ENCODE measurements around the gene NUP50.

Gene NUP50

GRCh38 chr22:45235101-45235777, 71.5 kb downstream of the NUP50 start:
- Histone ChIP-seq H3K27me3 (ENCODE audit: insufficient read depth, low read length, poor library complexity) (no peaks in the 10 kb centered on the region), H3K4ac (ENCODE audit: low read depth, low read length) (no peak overlapping the region), H3K4me3 (ENCODE audit: low read length) (no peak overlapping the region), H2AK5ac (ENCODE audit: low read length) (no peak overlapping the region), H2BK120ac (ENCODE audit: low read depth, low read length) (no peak overlapping the region), H3K4me1 (ENCODE audit: control insufficient read depth, low read depth, low read length) (peaks cover 5% of the 10 kb centered on the region), H2BK5ac (ENCODE audit: low read length) (no peak overlapping the region), H3K9ac (ENCODE audit: low read length) (no peak overlapping the region), H3K56ac (ENCODE audit: low read length) (no peak overlapping the region), H3K23ac (ENCODE audit: low read length) (no peak overlapping the region), H3K27ac (ENCODE audit: low read depth, low read length) (no peak overlapping the region), H3K36me3 (ENCODE audit: control insufficient read depth, insufficient read depth, low read length) (peaks cover 2% of the 10 kb centered on the region), H3K18ac (ENCODE audit: low read length) (no peak overlapping the region), H3K79me1 (ENCODE audit: low read length) (peaks cover 8% of the 10 kb centered on the region), H4K5ac (ENCODE audit: low read length) (no peak overlapping the region), H4K8ac (ENCODE audit: low read depth, low read length) (no peak overlapping the region), H3K79me2 (ENCODE audit: control insufficient read depth, insufficient read depth, low read length) (no peaks in the 10 kb centered on the region), H3K4me2 (ENCODE audit: low read length) (no peak overlapping the region), H2BK15ac (replicated peaks; ENCODE audit: low read depth) (no peak overlapping the region)
- DNase-seq, result no peak
- WGBS (ENCODE audit: extremely low coverage, insufficient coverage, low lambda C conversion rate), result no CpG with 5 or more reads among the region's 23 CpGs

DNA sequence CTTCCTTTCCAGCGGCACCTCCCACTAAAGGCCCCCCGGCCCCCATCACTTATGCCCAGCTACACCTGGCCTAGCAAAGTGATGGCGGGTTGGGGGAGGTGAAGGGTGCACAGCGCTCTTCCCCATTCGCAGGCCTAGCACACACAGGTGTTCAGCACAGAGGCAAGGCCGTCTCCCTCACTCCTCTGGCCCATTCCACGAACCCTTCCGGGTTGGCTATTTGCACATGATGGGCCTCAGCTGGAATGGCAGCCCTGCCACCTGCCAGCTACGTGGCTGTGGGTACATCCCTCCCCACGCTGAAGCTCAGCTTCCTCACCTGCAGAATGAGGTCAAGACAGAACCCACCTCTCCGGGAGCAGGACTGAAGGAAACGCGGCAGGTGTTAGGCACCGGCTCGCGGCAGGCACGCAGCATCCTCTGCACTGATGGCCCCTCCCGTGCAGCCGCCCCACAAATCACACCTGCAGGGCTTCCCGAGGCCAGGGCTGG, 72.2 kb downstream of the NUP50 start:
- Histone ChIP-seq H3K9ac (ENCODE audit: low read length) (no peak overlapping the region), H3K4ac (ENCODE audit: low read depth, low read length) (no peak overlapping the region), H3K18ac (ENCODE audit: low read length) (no peak overlapping the region), H3K36me3 (ENCODE audit: control insufficient read depth, insufficient read depth, low read length) (peaks cover 2% of the 10 kb centered on the region), H3K4me3 (ENCODE audit: low read length) (no peak overlapping the region), H3K27me3 (ENCODE audit: insufficient read depth, low read length, poor library complexity) (no peaks in the 10 kb centered on the region), H3K23ac (ENCODE audit: low read length) (no peak overlapping the region), H4K8ac (ENCODE audit: low read depth, low read length) (no peak overlapping the region), H3K27ac (ENCODE audit: low read depth, low read length) (no peak overlapping the region), H2BK5ac (ENCODE audit: low read length) (no peak overlapping the region), H2AK5ac (ENCODE audit: low read length) (no peak overlapping the region), H3K4me1 (ENCODE audit: control insufficient read depth, low read depth, low read length) (peaks cover 5% of the 10 kb centered on the region), H2BK120ac (ENCODE audit: low read depth, low read length) (no peak overlapping the region), H3K79me1 (ENCODE audit: low read length) (peaks cover 8% of the 10 kb centered on the region), H3K4me2 (ENCODE audit: low read length) (no peak overlapping the region), H3K79me2 (ENCODE audit: control insufficient read depth, insufficient read depth, low read length) (no peaks in the 10 kb centered on the region), H3K56ac (ENCODE audit: low read length) (no peak overlapping the region), H4K5ac (ENCODE audit: low read length) (no peak overlapping the region), H2BK15ac (replicated peaks; ENCODE audit: low read depth) (no peak overlapping the region)
- DNase-seq, result no peak
- no CpG with 5 or more reads among the region's 20 CpGs for WGBS (ENCODE audit: extremely low coverage, insufficient coverage, low lambda C conversion rate)

- H3K4me3 ChIP-seq (ENCODE audit: low read length), result no peak overlapping the region
- H3K9ac ChIP-seq (ENCODE audit: low read length), result no peak overlapping the region
- H4K8ac ChIP-seq (ENCODE audit: low read depth, low read length), result no peak overlapping the region
- no peak overlapping the region for H3K56ac ChIP-seq (ENCODE audit: low read length)
- no peak overlapping the region for H3K23ac ChIP-seq (ENCODE audit: low read length)
- H3K27me3 ChIP-seq (ENCODE audit: insufficient read depth, low read length, poor library complexity), result no peaks in the 10 kb centered on the region
- H3K79me2 ChIP-seq (ENCODE audit: control insufficient read depth, insufficient read depth, low read length), result no peaks in the 10 kb centered on the region
- WGBS (ENCODE audit: extremely low coverage, insufficient coverage, low lambda C conversion rate), result no CpG with 5 or more reads among the region's 15 CpGs
- H3K27ac ChIP-seq (ENCODE audit: low read depth, low read length), result no peak overlapping the region
- no peak overlapping the region for H2BK5ac ChIP-seq (ENCODE audit: low read length)
- H3K36me3 ChIP-seq (ENCODE audit: control insufficient read depth, insufficient read depth, low read length), result peaks cover 2% of the 10 kb centered on the region
- H2BK120ac ChIP-seq (ENCODE audit: low read depth, low read length), result no peak overlapping the region
- H2BK15ac ChIP-seq (replicated peaks; ENCODE audit: low read depth), result no peak overlapping the region
- no peak for DNase-seq
- H3K4me1 ChIP-seq (ENCODE audit: control insufficient read depth, low read depth, low read length), result peaks cover 5% of the 10 kb centered on the region
- no peak overlapping the region for H3K18ac ChIP-seq (ENCODE audit: low read length)
- H3K79me1 ChIP-seq (ENCODE audit: low read length), result peaks cover 8% of the 10 kb centered on the region
- H2AK5ac ChIP-seq (ENCODE audit: low read length), result no peak overlapping the region
- no peak overlapping the region for H3K4ac ChIP-seq (ENCODE audit: low read depth, low read length)
- H4K5ac ChIP-seq (ENCODE audit: low read length), result no peak overlapping the region
- H3K4me2 ChIP-seq (ENCODE audit: low read length), result no peak overlapping the region
Measured at GRCh38 chr22:45237065-45237990, 73.6 kb downstream of the NUP50 start.

Small RNA genes within 50 kb of the gene (small RNA-seq; reads per million reads assigned to genes)
- gene MIR1249 (ENCODE audit: insufficient read depth), result 2.7 reads per million, percentile 38 among the genes with 10 or more reads in this experiment

Data from mesendoderm (in vitro differentiated cells).